Sigmoid colon (tissue), 7 donors: ENCODE results near the gene XRCC6. TPM values are rescaled to one million over a fixed set of nuclear protein-coding genes. Genes with fewer than 3 reads are reported as not detected.

ENCODE experiments used
- DNase-seq: peaks from one replicate; pipeline ENCODE4 v3.0.0-alpha.2; 2019
- H3K27ac ChIP-seq, 4 donors: fragments of 200-600 bp; sonication (generic); one replicate each; pipeline ENCODE4 v1.5.1; 2016 to 2019; ENCODE audit warnings: mild to moderate bottlenecking in 1 of 4
- H3K27me3 ChIP-seq, 3 donors: fragments of 200-600 bp; sonication (generic); one replicate each; pipeline ENCODE4 v1.5.1; 2019; ENCODE audit warnings: mild to moderate bottlenecking in 1 of 3
- H3K36me3 ChIP-seq, 4 donors: fragments of 200-600 bp; sonication (generic); one replicate each; pipeline ENCODE4 v1.5.1; 2016 to 2019
- H3K4me1 ChIP-seq, 4 donors: fragments of 200-600 bp; sonication (generic); one replicate each; pipeline ENCODE4 v1.5.1; 2017 to 2019
- H3K4me3 ChIP-seq, 4 donors: fragments of 200-600 bp; sonication (generic); one replicate each; pipeline ENCODE4 v1.5.1; 2017 to 2019; ENCODE audit warnings: mild to moderate bottlenecking in 2 of 4, moderate library complexity in 1 of 4
- H3K9me3 ChIP-seq, 4 donors: fragments of 200-600 bp in 3 of 4; sonication (generic) in 3 of 4; one replicate each; pipeline versions ENCODE4 v1.5.1 to v1.6.1; 2013 to 2019
- EP300 ChIP-seq, 4 donors: sonication (generic); formaldehyde crosslinking; IDR thresholded peaks; one replicate each; pipeline ENCODE4 v1.6.1; 2017; ENCODE audit warnings: antibody characterized with exemption in 4 of 4
- POLR2A ChIP-seq, 2 donors: fragments of 450-650 bp; IDR thresholded peaks; one replicate each; pipeline ENCODE4 v1.6.1; 2016; ENCODE audit warnings: antibody characterized with exemption in 2 of 2, mild to moderate bottlenecking in 2 of 2, moderate library complexity in 2 of 2
- POLR2AphosphoS5 ChIP-seq, 4 donors: sonication (generic); formaldehyde crosslinking; IDR thresholded peaks; one replicate each; pipeline ENCODE4 v1.6.1; 2017; ENCODE audit warnings: antibody characterized with exemption in 4 of 4
- WGBS, 2 donors: extraction: QIAGEN DNeasy Blood & Tissue Kit; methylation state at CpG; one replicate each; pipeline ENCODE4 v1.1.7; 2013; 5-methylcytosine and 5-hydroxymethylcytosine counted together
- intact Hi-C: fragments of 100-400 bp; cut with DNase I; formaldehyde crosslinking; loops from one replicate; pipeline ENCODE4 v1.15.1; 2023
- polyA plus RNA-seq, 3 donors: library from polyadenylated mRNA; stranded (reverse); fragments of 200-250 nt; gene quantifications; one replicate each; pipeline ENCODE4 v1.2.3, GENCODE V29; 2013
- total RNA-seq, 4 donors: library from RNA; depleted of rRNA; stranded (reverse); fragments of >200 nt; gene quantifications; one replicate each; pipeline ENCODE4 v1.1.0, GENCODE V29; 2016
- TF ChIP-seq, protein P1 (sequence below), 4 experiments: fragments of 450-650 bp in 3 of 4; fragments of 200-600 bp in 1 of 4; IDR thresholded peaks; one replicate each; pipeline ENCODE4 v1.5.1; 2016 to 2019; ENCODE audit warnings: antibody characterized with exemption in 4 of 4, mild to moderate bottlenecking in 3 of 4, moderate library complexity in 2 of 4
- donor health status: healthy with polysubstance abuse.
- donor health status: Bipolar disorder and iron deficiency.
- donor health status: healthy.

The XRCC6 gene
- total and polyA plus RNA-seq, 7 donors = 141 to 220 (median 190) TPM

DNA sequence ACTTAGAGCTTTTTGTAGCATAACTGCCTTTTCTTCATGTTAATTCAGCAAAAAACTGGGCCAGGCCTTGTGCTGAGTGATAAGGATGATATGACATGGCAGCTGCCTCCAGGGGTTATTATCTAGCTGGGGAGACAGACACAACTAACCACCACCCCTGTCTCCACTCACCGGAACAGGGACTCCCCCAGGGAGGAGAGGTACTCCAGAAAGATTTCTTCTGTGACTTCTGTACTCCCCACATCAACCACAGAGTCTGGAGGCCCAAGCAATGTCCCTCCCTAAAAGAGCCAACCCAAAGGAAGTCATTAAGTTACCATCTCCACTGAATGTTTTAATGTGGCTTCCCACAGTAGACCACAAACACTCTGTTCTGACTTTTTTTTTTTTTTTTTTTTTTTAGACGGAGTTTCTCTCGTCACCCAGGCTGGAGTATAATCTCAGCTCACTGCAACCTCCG is 17.2 kb upstream of the XRCC6 start:
- Histone ChIP-seq H3K4me3 (no peak overlapping the region), H3K9me3 (no peaks in the 10 kb centered on the region), H3K27me3 (no peaks in the 10 kb centered on the region), H3K4me1 (no peaks in the 10 kb centered on the region), H3K27ac (no peak overlapping the region), H3K36me3 (peaks cover 3 to 75% (median 23%) of the 10 kb centered on the region in 4 donors)
- TF ChIP-seq, protein P1, sequence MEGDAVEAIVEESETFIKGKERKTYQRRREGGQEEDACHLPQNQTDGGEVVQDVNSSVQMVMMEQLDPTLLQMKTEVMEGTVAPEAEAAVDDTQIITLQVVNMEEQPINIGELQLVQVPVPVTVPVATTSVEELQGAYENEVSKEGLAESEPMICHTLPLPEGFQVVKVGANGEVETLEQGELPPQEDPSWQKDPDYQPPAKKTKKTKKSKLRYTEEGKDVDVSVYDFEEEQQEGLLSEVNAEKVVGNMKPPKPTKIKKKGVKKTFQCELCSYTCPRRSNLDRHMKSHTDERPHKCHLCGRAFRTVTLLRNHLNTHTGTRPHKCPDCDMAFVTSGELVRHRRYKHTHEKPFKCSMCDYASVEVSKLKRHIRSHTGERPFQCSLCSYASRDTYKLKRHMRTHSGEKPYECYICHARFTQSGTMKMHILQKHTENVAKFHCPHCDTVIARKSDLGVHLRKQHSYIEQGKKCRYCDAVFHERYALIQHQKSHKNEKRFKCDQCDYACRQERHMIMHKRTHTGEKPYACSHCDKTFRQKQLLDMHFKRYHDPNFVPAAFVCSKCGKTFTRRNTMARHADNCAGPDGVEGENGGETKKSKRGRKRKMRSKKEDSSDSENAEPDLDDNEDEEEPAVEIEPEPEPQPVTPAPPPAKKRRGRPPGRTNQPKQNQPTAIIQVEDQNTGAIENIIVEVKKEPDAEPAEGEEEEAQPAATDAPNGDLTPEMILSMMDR (IDR thresholded peaks at IDR 0.05) = no peak
- TF ChIP-seq EP300 (IDR thresholded peaks at IDR 0.05) (no peak), POLR2A (IDR thresholded peaks at IDR 0.05) (no peak), POLR2AphosphoS5 (IDR thresholded peaks at IDR 0.05) (no peak)
- intact Hi-C loops = no loop called here
- DNase-seq = no peak
- 56 to 90% methylated on average over 4 of the region's 4 CpGs for WGBS, 2 donors

GRCh38 chr22:41608386-41608785 is 12.7 kb upstream of the XRCC6 start:
- no peaks in the 10 kb centered on the region for H3K9me3 ChIP-seq
- no peaks in the 10 kb centered on the region for H3K4me1 ChIP-seq
- TF ChIP-seq EP300 (IDR thresholded peaks at IDR 0.05) (no peak), POLR2AphosphoS5 (IDR thresholded peaks at IDR 0.05) (no peak), POLR2A (IDR thresholded peaks at IDR 0.05) (no peak)
- TF ChIP-seq, protein P1 (IDR thresholded peaks at IDR 0.05) = no peak
- H3K4me3 ChIP-seq = no peak overlapping the region
- 97% methylated on average over 3 of the region's 3 CpGs for WGBS, 2 donors
- H3K36me3 ChIP-seq = peaks cover 0 to 41% (median 10%) of the 10 kb centered on the region in 4 donors
- H3K27ac ChIP-seq = no peak overlapping the region
- no peaks in the 10 kb centered on the region for H3K27me3 ChIP-seq
- intact Hi-C loops = no loop called here
- DNase-seq = no peak

DNA sequence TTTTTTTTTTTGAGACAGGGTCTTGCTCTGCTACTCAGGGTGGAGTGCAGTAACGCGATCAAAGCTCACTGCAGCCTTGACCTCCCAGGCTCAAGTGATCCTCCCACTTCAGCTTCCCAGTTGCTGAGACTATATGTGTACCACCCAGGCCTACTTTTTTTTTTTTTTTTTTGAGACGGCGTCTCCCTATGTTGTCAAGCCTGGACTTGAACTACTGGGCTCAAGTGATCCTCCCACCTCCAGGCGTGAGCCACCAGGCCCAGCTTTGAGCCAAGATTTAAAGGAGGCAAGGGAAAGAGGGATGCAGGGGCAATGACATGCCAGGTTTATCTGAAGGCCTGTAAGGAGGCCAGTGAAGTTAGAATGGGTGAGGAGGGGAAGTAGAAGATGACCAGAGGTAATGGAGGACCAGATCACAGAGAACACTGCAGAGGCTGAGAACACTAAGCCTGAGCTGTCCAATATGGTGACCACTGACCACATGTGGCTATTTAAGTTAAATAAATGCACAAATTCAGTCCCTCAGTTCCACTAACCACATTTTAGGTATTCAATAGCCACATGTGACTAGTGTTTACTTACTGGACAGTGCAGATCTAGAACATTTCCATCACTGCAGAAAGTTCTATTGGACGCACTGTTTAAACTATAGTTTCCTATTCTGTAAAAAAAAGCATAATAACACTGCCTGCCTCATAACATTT is 8.3 kb upstream of the XRCC6 start:
- WGBS, 2 donors = 96 to 97% methylated on average over 6 of the region's 6 CpGs
- H3K36me3 ChIP-seq = no peaks in the 10 kb centered on the region
- H3K27me3 ChIP-seq = no peaks in the 10 kb centered on the region
- no peak overlapping the region for H3K27ac ChIP-seq
- TF ChIP-seq POLR2AphosphoS5 (IDR thresholded peaks at IDR 0.05) (no peak), POLR2A (IDR thresholded peaks at IDR 0.05) (no peak), EP300 (IDR thresholded peaks at IDR 0.05) (no peak)
- TF ChIP-seq, protein P1 (IDR thresholded peaks at IDR 0.05) = no peak
- DNase-seq = no peak
- no peaks in the 10 kb centered on the region for H3K4me1 ChIP-seq
- intact Hi-C loops = no loop called here
- no peaks in the 10 kb centered on the region for H3K9me3 ChIP-seq
- no peak overlapping the region for H3K4me3 ChIP-seq

GRCh38 chr22:41613456-41613855 is 7.6 kb upstream of the XRCC6 start:
- Histone ChIP-seq H3K4me1 (no peaks in the 10 kb centered on the region), H3K27me3 (no peaks in the 10 kb centered on the region), H3K9me3 (no peaks in the 10 kb centered on the region), H3K4me3 (no peak overlapping the region), H3K27ac (no peak overlapping the region), H3K36me3 (no peaks in the 10 kb centered on the region)
- intact Hi-C loops = no loop called here
- no peak for DNase-seq
- 88 to 97% methylated on average over 2 of the region's 2 CpGs for WGBS, 2 donors
- TF ChIP-seq, protein P1 (IDR thresholded peaks at IDR 0.05) = no peak
- no peak for TF ChIP-seq POLR2A (IDR thresholded peaks at IDR 0.05)
- TF ChIP-seq POLR2AphosphoS5 (IDR thresholded peaks at IDR 0.05) = no peak
- TF ChIP-seq EP300 (IDR thresholded peaks at IDR 0.05) = no peak
